Effector CD8-positive, alpha-beta T cell (primary cell): Measurements from ENCODE around the gene ACOX1.
A peak's percentile ranks its signal among the peaks of the same experiment; 100 is the strongest.

Source experiments
- DNase-seq: peaks from one replicate; lab custom pipeline; 2025; lab: John Stamatoyannopoulos, UW

The ACOX1 gene

DNA sequence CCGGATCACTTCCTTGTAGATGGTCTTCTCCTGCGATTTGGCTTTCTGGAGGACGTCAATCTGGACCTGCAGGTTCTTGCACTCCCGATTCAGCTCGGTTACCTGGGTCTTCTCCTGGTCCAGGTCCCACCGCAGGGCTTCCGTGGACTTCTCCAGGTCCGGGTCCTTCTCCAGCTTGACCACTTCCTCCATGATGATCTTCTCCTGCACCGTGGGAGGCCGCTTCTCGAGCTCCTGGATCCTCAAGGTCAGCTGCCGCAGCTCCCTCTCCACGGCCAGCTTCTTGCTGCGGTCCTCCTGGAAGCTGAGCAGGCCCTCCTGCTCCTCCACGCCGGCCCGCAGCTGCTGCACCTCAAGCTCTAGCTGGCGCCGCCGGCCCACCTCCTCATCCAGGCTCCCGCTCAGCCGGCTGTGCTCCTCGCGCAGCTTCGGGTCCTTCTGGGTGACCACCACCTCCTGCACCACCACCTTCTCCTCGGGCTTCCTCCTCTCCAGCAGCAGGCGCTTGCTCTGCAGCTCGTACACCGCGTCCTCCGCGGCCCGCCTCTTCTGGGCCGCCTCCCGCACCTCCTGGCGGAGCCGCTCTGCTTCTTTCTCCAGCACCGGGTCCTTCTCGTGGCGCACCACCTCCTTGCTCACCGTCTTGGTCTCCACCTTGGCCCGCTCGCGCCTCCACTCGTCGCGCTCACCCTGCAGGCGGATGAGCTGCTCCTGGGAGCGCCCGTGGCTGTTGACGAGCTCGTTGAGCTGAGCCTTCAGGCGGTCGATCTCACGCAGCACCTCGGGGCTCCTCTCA, 29.9 kb upstream of the ACOX1 start:
- DNase-seq = no peak

DNA sequence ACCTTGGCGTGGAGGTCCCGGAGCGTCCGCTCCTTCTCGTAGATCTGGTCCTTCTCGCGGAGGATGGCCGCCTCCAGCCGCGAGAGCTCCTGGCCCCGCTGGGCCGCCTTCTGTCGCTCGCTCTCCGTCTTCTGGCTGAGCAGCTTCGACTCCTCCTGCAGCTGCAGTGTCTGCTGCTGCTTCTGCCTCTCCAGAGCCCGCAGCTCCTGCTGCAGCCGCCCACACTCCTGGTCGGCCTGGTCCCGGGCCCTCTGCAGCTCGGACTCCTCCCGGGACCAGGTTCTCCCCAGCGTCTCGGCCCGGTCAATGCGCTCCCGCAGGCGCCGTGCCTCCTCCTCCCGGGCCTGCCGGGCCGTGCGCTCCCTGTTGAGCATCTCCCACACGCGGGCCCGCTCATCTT, 29.2 kb upstream of the ACOX1 start:
- no peak for DNase-seq

DNA sequence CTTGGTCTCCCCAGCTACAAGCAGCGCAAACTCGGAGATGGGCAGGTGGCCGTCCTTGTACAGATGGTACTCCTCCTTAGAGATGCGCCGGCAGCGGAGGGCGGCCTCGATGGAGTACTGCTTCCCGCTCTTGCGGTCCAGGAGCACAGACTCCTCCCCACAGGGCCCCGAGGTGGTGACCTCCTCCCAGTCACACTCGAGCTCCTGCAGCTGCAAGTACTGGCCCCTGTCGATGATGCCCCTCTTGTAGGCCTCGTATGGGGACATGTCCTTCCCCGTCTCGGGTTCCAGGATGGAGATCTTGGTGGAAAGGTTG, 28.8 kb upstream of the ACOX1 start:
- no peak for DNase-seq

DNA sequence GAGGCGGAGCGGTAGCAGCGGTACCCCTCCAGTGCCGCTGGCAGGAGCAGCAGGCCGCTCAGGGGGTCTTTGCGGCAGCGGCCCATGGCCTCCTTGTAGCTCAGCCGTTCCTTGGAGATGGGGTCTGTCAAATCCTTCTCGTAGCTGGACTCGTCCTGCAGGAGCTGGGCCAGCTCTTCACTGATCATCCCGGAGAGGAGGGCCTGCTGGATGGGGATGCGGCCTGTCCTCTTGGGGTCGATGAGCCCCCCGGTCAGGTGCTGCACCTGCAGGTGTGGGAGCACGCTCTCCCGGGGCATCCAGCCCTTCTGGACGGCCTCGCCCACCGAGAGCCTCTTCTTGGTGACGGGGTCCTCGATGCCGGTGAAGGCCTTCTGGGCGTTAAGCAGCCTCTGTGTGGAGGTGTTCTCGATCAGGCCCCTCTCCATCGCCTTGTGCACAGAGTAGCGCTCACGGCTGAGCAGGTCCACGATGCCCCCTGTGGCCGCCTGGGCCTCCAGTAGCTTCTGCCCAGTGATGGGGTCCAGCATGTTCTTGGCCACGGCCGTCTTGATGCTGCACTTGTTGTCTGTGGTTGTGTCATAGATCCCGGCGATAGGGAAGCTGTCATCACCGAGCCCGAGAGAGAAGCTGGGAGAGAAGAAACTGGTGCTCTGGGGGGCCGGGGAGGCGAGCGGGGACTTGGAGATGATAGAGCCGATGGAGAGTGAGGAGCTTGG, 28.3 kb upstream of the ACOX1 start:
- DNase-seq = no peak

DNA sequence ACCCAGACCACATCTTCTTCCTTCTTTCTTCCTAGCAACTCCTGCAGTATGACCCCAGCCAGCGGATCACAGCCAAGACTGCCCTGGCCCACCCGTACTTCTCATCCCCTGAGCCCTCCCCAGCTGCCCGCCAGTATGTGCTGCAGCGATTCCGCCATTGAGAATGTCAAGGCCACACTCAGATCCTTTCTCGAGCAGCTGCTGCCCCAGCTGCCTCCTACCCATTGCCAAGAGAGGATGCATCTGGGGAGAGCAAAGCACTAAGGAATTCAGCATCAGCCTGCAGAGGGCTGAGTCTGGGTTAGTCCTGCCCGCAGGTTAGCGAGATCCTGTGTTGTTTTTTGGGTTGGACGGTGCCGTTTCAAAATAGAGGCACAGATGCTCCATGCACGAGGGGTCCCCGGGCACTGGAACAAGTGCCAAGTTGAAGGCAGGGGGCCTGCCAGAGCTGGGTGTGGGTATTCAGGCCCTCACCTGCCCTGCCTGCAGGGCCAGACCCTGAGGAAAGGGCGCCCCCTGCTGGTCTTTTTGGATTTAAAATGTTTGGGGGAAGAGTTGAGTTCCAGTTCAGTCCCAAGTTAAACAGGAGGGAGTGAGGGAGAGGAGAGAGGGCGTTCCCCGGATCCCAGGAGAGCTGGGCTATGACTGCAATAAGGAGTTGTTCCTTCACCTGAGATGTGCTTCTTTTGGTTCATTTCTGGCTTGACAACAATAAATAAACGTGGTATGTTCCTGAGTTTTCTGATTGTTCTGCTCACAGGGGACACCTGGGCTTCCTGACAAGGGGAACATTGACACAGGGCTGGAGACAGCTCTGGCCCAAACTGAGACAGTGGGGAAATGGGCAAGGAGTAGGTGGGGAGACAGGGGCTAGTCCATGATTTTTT, 26.5 kb upstream of the ACOX1 start:
- DNase-seq = peak; percentile 72

DNA sequence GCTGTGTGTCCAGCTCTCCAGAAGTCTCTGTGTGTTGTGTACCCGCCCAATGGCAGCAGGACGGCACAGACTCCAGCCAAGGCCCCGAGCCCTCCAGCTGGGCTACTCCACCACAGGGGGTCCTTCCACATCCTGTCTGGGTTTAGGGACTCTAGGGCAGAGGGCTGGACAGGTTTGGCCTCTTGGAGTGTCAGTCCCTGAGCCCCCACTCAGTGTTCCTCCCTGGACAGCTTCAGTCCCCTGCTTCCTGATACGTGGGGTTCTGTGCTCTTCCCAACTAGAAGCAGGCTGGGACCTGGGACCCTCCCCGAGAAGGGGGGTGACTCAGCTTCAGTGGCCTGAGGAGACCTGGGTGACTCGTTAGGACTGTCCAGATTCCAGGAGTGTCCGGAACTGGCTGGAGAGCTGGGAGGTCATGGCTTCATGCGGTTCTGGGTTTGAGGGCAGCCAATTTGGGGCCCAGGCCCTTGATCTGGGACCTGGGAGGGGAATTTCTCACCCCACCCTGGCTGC, 25.8 kb upstream of the ACOX1 start:
- DNase-seq = no peak

DNA sequence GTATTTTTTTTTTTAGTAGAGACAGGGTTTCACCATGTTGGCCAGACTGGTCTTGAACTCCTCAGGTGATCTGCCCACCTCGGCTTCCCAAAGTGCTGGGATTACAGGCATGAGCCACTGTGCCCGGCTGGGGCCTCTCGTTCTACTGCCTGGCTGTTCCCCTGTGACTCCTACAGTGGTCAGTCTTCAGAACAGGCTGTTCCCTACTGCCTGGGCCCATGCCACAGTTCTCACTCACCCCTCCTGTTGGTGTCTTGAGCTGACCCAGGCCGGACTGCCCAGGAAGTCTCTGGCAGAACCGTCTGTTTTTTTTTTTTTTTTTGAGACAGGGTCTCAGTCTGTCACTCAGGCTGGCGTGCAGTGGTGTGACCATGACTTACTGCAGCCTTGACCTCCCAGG, 24.9 kb upstream of the ACOX1 start:
- no peak for DNase-seq

DNA sequence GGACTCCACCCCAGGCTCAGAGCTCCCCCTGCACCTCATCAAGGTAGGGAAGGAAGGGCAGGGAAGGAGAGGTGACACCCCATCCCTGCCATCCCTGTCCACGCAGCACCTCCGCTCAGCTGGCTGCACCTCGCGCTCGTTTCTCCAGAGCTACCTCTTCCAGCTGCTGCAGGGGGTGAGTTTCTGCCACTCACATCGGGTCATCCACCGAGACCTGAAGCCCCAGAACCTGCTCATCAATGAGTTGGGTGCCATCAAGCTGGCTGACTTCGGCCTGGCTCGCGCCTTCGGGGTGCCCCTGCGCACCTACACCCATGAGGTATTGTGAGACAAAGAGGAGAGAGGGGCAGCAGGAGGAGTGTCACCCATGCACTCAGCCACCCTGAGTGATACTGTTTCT, 23.1 kb upstream of the ACOX1 start:
- no peak for DNase-seq

DNA sequence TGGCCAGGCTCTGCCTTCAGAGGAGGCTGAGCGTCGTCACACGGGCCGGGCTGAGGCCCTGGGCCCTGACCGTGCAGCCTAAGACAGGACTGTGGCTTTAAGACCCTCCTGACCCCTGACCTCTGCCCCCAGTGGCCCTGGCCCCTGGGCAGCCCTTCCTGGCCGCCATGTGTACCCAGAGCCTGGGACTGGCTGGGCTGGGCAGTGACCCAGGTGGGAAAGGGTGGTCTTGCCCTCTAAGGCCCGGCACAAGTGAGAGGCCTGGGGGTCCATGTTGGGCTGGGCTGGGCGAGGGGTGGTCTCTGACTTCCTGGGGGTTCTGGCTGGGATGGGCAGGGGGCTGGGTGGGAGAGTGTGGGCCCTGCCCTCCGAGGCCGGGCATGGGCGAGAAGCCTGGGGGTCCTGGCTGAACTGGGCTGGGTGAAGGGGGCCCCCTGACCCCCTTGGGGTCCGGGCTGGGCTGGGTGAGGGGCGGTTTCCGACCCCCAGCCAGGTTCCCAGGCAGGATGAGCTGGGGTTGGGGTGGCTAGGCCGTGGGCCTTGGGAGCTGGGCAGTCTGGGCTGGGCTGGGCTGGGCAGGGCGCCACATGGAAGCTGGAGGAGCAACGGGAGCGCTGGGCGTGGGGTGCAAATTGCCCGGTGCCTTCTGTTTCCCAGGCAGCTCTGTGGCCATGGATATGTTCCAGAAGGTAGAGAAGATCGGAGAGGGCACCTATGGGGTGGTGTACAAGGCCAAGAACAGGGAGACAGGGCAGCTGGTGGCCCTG, 22.0 kb upstream of the ACOX1 start, which contains the start of gene CDK3:
Gene CDK3, plus strand, starts transcription at position 101 of the 767 bp plus-strand sequence. Its CDS starts 571 bp downstream, at position 672.
- DNase-seq = no peak

DNA sequence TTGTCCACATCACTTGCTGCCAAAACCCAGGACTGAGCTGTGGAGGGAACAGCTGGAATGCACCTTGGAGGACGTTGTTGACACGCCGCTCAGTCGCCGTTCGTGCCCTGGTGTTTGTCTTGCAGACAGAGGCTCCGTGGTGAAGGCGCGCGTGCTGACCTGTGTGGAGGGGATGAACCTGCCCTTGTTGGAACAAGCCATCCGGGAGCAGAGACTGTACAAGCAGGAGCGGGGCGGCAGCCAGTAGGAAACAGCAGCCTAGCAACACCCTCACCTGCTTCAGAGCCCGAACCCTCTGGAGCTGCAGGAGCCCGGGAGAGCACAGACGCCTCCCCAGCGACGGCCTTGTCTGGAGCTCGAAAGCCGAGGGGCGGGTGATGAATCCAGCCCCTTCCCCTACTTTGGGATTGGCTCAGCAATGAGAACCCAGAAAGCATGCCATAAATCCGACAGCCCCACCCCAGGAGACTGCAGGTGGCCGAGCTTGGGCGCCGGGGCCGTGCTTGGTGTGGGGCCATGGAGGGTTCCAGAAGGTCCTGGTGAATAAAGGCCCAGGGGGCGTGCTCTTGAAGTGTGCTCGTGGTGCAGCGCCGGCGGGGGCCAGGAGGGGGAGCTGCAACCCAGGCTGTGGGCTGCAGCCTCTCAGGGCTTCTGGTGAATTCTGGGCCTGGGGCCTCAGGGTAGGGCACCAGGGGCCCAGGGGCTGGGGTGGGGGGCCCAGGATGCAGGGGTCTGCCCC, 21.2 kb upstream of the ACOX1 start:
- peak; percentile 46 for DNase-seq

DNA sequence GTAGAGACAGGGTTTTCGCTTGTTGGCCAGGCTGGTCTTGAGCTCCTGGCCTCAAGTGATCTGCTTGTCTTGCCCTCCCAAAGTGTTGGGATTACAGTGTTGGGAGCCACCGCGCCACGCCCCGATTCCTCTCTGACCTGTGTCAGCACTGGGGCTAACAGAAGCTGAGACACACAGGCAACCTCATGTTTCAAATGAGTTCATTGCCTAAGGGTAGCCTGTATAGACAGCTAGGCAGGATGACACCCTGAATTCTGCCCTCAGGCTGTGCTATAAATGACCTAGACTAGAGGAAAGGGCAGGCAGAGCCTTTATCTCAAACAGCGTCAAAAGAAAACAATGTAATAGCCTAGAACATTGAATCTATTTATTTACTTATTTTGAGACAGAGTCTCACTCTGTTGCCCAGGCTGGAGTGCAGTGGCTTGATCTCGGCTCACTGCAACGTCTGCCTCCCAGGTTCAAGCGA, 19.4 kb upstream of the ACOX1 start:
- no peak for DNase-seq

DNA sequence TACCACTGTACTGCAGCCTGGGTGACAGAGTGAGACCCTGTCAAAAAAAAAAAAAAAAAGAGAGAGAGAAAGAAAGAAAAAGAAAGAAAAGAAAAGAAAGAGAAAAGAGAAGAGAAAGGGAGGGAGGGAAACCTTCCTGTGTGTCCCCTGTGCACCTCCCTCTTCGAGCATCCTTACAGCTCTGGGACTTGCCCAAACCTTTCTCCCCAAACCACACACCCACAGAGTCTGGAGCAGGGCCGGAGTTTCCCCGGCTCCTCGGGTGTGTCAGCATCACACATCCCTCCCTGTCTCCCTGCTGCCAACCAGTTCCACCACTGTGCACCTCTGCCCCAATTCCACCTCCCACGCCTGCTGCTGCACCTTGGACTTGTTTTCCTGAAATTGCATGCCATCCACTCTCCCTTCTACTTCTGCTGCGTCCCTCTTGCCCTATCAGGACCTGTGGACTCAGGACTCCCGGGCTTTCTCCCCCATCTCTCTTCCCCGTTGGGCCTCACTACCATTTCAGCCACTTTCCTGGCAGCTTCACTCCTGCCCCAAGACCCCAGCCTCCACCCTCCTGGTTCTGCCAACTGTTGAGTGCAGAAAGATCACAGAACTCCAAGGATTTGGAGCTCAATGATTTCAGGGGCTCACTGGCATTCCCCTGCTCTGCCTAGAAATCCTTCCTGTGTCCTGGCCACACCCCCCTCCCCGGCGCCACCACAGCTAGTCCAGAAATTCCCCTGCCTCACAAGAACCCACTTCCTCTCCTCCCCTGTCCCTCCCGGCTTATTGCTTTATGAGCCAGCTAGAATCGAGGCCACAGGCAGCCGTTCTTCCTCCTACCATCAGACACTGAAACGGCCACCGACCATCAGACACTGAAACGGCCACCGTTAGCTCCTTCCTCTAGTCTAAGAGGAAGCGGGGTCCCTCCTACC, 18.0 kb upstream of the ACOX1 start:
- no peak for DNase-seq

DNA sequence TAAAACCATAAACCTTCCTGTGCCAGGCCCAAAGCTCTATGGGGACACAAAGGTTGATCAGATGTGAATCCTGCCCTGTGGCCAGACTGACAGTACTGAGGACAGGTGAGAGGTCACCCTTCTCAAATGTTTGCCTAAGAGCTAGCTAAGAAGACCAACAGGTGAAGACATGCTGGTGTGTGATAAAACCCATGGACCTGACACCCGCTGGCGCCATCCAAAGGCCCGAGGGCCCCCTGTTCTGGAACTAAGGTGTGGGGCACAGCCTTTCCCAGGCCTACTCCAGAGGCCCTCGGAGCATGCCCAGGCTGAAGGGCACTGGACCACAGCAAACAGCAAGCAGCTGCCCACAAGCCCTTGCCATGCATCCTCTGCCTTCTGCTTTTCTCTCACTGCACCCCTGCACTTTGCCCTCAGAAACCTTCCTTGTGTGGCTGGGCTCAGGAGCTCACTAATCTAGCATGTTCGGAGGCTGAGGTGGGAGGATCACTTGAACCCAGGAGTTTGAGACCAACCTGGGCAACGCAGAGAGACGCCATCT, 16.5 kb upstream of the ACOX1 start:
- no peak for DNase-seq

DNA sequence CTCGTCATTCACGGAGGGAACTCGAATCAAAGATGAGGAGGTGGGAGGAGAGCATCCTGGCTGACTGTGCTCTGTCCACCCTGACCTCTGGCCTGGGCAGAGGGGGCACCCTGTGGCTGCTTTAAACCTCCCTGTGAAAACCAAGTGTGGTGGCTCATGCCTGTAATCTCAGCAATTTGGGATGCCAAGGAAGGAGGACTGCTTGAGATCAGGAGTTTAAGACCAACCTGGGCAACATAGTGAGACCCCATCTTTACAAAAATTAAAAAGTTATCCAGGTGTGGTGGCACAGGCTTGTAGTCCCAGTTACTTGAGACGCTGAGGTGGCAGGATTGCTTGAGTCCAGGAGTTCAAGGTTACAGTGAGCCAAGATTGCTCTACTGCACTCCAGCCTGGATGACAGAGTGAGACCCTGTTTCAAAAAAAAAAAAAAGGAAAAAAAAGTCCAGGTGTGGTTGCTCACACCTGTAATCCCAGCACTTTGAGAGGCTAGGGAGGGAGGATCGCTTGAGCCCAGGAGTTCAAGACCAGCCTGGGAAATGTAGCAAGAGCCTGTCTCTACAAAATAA, 15.9 kb upstream of the ACOX1 start:
- DNase-seq = no peak

DNA sequence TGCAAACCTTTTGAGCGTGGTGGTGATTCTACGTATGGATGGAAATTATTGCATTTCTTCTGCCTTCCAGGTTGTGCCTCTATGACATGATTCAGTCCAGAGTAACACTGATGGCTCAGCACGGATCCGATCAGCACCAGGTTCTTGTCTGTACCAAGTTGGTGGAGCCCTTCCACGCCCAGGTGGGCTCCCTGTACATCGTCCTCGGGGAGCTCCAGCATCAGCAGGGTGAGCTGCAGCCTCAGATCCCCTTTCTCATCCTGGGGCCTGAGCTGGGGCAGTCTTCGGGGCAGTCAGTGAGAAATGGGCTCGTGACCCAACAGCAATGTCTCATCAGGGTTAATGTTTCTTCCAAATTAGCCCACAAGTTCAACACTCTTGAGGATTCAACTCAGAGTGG, 12.4 kb upstream of the ACOX1 start:
- no peak for DNase-seq

DNA sequence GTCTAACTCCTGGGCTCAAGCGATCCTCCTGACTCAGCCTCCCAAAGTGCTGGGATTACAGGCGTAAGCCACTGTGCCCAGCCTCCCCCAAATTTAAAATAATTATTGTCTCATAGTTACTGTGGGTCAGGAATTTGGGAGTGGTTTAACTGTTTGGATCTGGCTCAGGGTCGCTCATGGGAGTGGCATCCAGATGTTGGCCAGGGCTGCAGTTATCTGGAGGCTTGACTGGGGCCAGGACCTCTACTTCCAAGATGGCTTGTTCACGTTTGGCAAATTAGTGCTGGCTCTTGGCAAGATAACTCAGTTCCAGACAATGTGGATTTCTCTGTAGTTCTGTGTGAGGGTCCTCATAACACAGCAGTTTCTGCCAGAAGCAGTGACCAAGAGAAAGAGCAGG, 8.1 kb upstream of the ACOX1 start:
- DNase-seq = no peak

DNA sequence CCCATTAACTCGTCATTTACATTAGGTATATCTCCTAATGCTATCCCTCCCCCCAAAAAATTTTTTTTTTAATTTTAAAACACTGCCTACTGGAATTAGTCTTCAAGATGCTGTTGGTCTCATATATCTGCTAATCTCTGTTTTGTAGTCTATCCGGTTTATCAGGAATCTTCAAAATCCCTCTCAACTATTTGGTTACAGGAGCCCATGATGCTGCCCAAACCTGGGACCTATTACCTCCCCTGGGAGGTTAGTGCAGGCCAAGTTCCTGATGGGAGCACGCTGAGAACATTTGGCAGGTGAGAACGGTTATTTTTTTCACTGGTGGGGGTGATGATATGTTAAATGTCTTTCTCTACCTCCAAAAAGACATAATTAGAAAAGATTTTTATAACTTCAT, 7.0 kb upstream of the ACOX1 start:
- no peak for DNase-seq

DNA sequence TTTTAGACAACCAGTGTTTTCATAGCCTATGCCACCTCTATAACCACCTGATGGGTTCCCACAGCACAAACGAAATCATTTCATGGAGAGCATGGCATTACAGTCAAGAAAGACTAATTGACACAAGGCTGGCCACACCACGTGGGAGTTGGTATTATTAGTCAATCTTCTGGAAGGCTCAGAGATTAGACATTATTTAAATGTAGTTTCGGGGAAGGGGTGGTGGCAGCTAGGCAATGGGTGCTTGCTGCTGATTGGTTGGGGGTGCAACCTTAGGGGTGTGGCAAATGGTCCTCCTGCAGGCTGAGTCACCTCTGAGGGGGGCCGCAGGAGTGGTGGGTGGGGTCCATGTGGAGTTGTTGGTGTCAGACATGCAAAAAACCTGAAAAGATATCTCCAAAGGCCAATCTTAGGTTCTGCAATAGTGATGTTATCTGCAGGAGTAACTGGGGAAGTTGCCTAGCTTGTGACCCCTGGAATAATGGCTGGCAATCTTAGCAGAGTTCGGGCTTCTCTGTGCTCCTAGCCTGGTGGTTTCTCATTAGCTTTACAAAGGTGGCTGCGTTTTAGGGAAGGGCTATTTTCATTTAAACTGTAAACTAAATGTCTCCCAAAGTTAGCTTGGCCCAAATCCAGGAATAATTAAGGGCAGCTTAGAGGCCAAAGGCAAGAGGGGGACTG, 4.7 kb upstream of the ACOX1 start:
- DNase-seq = no peak
